GM12878 (cell line): Measurements from ENCODE around the gene STX7. TPM values are rescaled to one million over a fixed set of nuclear protein-coding genes. Genes with fewer than 3 reads are reported as not detected.

ENCODE experiments used
- ATAC-seq: fragments of 200-7000 bp; cut with Tn5 transposase; 3 replicates; pipeline ENCODE4 v1.9.1; 2020; ENCODE audit warnings: mild to moderate bottlenecking, moderate library complexity
- BruUV-seq: library from RNA; stranded (reverse); fragments of 400-500 nt; replicated peaks from 2 replicates; lab custom pipeline; 2021; lab: Mats Ljungman, UMichigan
- CTCF ChIA-PET: fragments of 300-600 bp; sonication (Branson Sonifier 250); formaldehyde crosslinking; extraction: SDS; loops from one replicate; lab custom pipeline; 2021; ENCODE audit warnings: inconsistent platforms; lab: Yijun Ruan, JAX
- POLR2A ChIA-PET: fragments of 350-600 bp; formaldehyde crosslinking; extraction: SDS; loops from one replicate; lab custom pipeline; 2021; ENCODE audit warnings: inconsistent platforms; lab: Charles Lee
- RAD21 ChIA-PET: fragments of 300-600 bp; sonication (Branson Sonifier 250); formaldehyde crosslinking; loops from one replicate; lab custom pipeline; 2023; ENCODE audit warnings: antibody characterized with exemption; ENCODE audit not compliant: unreplicated experiment; lab: Charles Lee
- SMC1A ChIA-PET: fragments of 300-600 bp; sonication (Branson Sonifier 250); formaldehyde crosslinking; loops from one replicate; lab custom pipeline; 2023; ENCODE audit not compliant: unreplicated experiment, uncharacterized antibody; lab: Charles Lee
- DNase-seq: peaks from one replicate; pipeline ENCODE4 v3.0.0-alpha.2; 2011; ENCODE audit warnings: low read depth, low spot score
- FAIRE-seq: peaks from 3 replicates; lab custom pipeline; 2011; peaks lifted over from hg19 to GRCh38; lab: Jason Lieb, UNC
- H2AFZ ChIP-seq: 2 replicates; pipeline ENCODE4 v1.6.0; 2011; ENCODE audit warnings: low read depth, low read length, control low read depth; ENCODE audit not compliant: control insufficient read depth
- H3K27ac ChIP-seq: 2 replicates; pipeline ENCODE4 v1.5.1; 2011; ENCODE audit warnings: control low read depth; ENCODE audit not compliant: control insufficient read depth, insufficient read depth
- H3K27me3 ChIP-seq, 2 experiments: replicated peaks in 1 of 2; 2 replicates each; pipeline versions ENCODE4 v1.6.0 to v1.6.1; 2011; ENCODE audit warnings: low read length in 1 of 2; ENCODE audit not compliant: control insufficient read depth in 2 of 2, insufficient read depth in 2 of 2
- H3K36me3 ChIP-seq, 2 experiments: 2 replicates each; pipeline ENCODE4 v1.5.1; 2011; ENCODE audit warnings: low read length in 1 of 2; ENCODE audit not compliant: control insufficient read depth in 2 of 2, insufficient read depth in 2 of 2
- H3K4me1 ChIP-seq: 2 replicates; pipeline ENCODE4 v1.6.1; 2011; ENCODE audit warnings: mild to moderate bottlenecking, low read length, moderate library complexity, mixed read lengths; ENCODE audit not compliant: control insufficient read depth, insufficient read depth
- H3K4me2 ChIP-seq: 2 replicates; pipeline ENCODE4 v1.6.0; 2011; ENCODE audit warnings: control low read depth; ENCODE audit not compliant: control insufficient read depth, insufficient read depth
- H3K4me3 ChIP-seq: fragments of 200-600 bp; sonication (generic); 2 replicates; pipeline ENCODE4 v1.5.1; 2016
- H3K79me2 ChIP-seq: 2 replicates; pipeline ENCODE4 v1.6.0; 2011; ENCODE audit warnings: low read length; ENCODE audit not compliant: control insufficient read depth, insufficient read depth
- H3K9ac ChIP-seq: 2 replicates; pipeline ENCODE4 v1.8.0; 2011; ENCODE audit warnings: low read length, control low read depth, mixed read lengths; ENCODE audit not compliant: control insufficient read depth, insufficient read depth
- H3K9me3 ChIP-seq: replicated peaks from 3 replicates; pipeline ENCODE4 v1.5.1; 2011; ENCODE audit warnings: mild to moderate bottlenecking, low read length; ENCODE audit not compliant: control insufficient read depth, insufficient read depth
- H4K20me1 ChIP-seq: 2 replicates; pipeline ENCODE4 v1.6.0; 2011; ENCODE audit not compliant: control insufficient read depth, insufficient read depth
- ATF7 ChIP-seq: fragments of 450-650 bp; IDR thresholded peaks from 2 replicates; pipeline ENCODE4 v1.6.1; 2016; ENCODE audit warnings: low read depth, mild to moderate bottlenecking
- CREB1 ChIP-seq: IDR thresholded peaks from 2 replicates; pipeline ENCODE4 v1.6.1; 2012; ENCODE audit warnings: low read depth, mild to moderate bottlenecking, inconsistent platforms
- ETV6 ChIP-seq, 2 experiments: fragments of 450-650 bp in 1 of 2; IDR thresholded peaks in 1 of 2; conservative IDR thresholded peaks in 1 of 2; 2 replicates each; pipeline ENCODE4 v1.6.1; 2014; ENCODE audit warnings: antibody characterized with exemption in 1 of 2, borderline replicate concordance in 1 of 2, low read depth in 1 of 2, mild to moderate bottlenecking in 1 of 2, moderate library complexity in 1 of 2
- FOS ChIP-seq: IDR thresholded peaks from 3 replicates; pipeline ENCODE4 v1.6.1; 2011; ENCODE audit warnings: borderline replicate concordance; ENCODE audit not compliant: insufficient read length; ENCODE audit errors: extremely low read depth
- HDAC6 ChIP-seq: fragments of 200-600 bp; sonication (generic); IDR thresholded peaks from one replicate; pipeline ENCODE4 v1.8.0; 2017; ENCODE audit warnings: antibody characterized with exemption; ENCODE audit not compliant: unreplicated experiment
- HDGF ChIP-seq: fragments of 450-650 bp; IDR thresholded peaks from 2 replicates; pipeline ENCODE4 v1.6.1; 2016; ENCODE audit warnings: antibody characterized with exemption
- KAT2A ChIP-seq: conservative IDR thresholded peaks from 2 replicates; pipeline ENCODE4 v1.6.1; 2011; ENCODE audit warnings: low read depth, low read length; ENCODE audit not compliant: control insufficient read depth
- NFYB ChIP-seq: IDR thresholded peaks from 2 replicates; pipeline ENCODE4 v1.6.1; 2011; ENCODE audit warnings: low read depth, mild to moderate bottlenecking, low read length, improper control_type of control experiment, moderate library complexity; ENCODE audit not compliant: insufficient read depth
- NR2F1 ChIP-seq: fragments of 450-650 bp; conservative IDR thresholded peaks from 2 replicates; pipeline ENCODE4 v1.6.1; 2017; ENCODE audit warnings: mild to moderate bottlenecking
- RBBP5 ChIP-seq: fragments of 200-600 bp; sonication (generic); conservative IDR thresholded peaks from 2 replicates; pipeline ENCODE4 v1.6.1; 2016
- RUNX3 ChIP-seq: IDR thresholded peaks from 2 replicates; pipeline ENCODE4 v1.6.1; 2012; ENCODE audit warnings: low read length, inconsistent platforms
- SMAD1 ChIP-seq: fragments of 450-650 bp; IDR thresholded peaks from 2 replicates; pipeline ENCODE4 v1.6.1; 2018; ENCODE audit warnings: mild to moderate bottlenecking, low read depth; ENCODE audit not compliant: partially characterized antibody
- WGBS: methylation state at CpG from one replicate; pipeline ENCODE4 v1.1.6; 2016; ENCODE audit warnings: low lambda C conversion rate; ENCODE audit not compliant: insufficient replicate concordance, insufficient coverage; ENCODE audit errors: missing lambda C conversion rate; 5-methylcytosine and 5-hydroxymethylcytosine counted together
- in situ Hi-C: fragments of 300-500 bp; cut with MboI; formaldehyde crosslinking; loops from 9 replicates; pipeline ENCODE4 v1.14.3; 2018; ENCODE audit warnings: mixed read lengths
- intact Hi-C: fragments of 100-400 bp; cut with micrococcal nuclease; formaldehyde crosslinking; loops from one replicate; pipeline ENCODE4 v1.14.2; 2022; ENCODE audit not compliant: unreplicated experiment
- polyA plus RNA-seq, 11 experiments: library from polyadenylated mRNA; depleted of rRNA in 4 of 11; unstranded in 6 of 11; stranded (reverse) in 5 of 11; fragments of >200 nt; fragmentation: Nextera tagmentation in 4 of 11; fragmentation: Illumina TruSeq in 1 of 11; extraction: Ambion mirVana in 4 of 11; extraction: Trizol in 1 of 11; gene quantifications; 1 replicate in 1 of 11; 2 replicates in 10 of 11; pipeline versions ENCODE4 v1.2.1 to v1.2.3, GENCODE V29; 2011 to 2016; ENCODE audit warnings: inconsistent platforms in 2 of 11, missing spikeins in 2 of 11, low read depth in 1 of 11
- total RNA-seq, 4 experiments: library from RNA; depleted of rRNA in 3 of 4; stranded (reverse); fragments of >200 nt in 3 of 4; fragmentation: Illumina TruSeq in 1 of 4; extraction: Trizol in 1 of 4; gene quantifications; 2 replicates each; pipeline versions ENCODE4 v1.2.1 to v1.2.3, GENCODE V29; 2013 to 2021
- TF ChIP-seq, protein P1 (sequence below): fragments of 450-650 bp; IDR thresholded peaks from 2 replicates; pipeline ENCODE4 v1.6.1; 2016; ENCODE audit warnings: mild to moderate bottlenecking, moderate library complexity, borderline replicate concordance

The STX7 gene
- total and polyA plus RNA-seq, 10 of the 15 experiments (the other 5 are each of a cell fraction or from before 2014, with no cell fraction given) = 26.5 to 75.5 (median 51.3) TPM

DNA sequence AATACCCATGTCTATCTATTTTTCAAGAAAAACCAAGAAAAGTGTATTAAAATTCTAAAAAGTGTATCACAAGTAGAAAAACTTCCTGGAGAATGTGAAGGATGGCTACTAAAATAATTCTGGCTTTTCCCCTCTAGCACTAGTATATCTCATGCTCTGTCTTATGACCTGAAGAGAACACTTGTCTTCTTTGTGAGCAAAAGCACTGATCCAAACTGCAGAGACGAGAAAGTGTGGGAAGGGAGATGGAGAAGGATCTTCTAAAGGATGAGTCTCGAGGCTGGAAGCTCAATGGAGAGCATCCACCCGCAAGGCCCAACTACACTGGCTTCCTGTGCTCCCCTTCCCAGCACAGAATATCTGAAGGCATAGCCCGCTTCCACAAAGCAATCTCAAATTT, 23.5 kb downstream of the STX7 start (continued):
- no peak for TF ChIP-seq HDGF
- no peak for TF ChIP-seq FOS
- no peak for TF ChIP-seq RUNX3
- no peak for TF ChIP-seq RBBP5
- TF ChIP-seq, all 136 proteins: peak for 0

DNA sequence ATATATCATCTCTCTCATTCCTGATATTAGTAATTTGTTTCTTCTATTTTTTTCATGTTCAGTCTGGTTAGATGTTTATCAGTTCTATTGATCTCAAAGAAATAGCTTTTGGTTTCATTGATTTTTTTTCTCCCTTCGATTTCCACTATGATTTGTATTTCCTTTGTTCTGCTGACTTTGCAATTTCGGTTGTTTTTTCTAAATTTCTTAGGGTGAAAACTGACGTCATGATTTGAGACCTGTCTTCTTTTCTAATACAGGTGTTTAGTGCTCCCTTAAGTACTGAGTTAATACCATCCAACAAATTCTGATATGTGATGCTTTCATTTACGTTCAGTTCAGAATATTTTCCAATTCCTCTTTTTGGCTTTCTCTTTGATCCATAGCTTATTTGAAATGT, 25.2 kb downstream of the STX7 start:
- Histone ChIP-seq H2AFZ (no peak overlapping the region), H3K27me3 (no peaks in the 10 kb centered on the region), H3K4me1 (peaks cover 39% of the 10 kb centered on the region), H3K79me2 (peaks cover 78% of the 10 kb centered on the region), H3K9me3 (peaks cover 3% of the 10 kb centered on the region; the same call in 2 of the 3 replicates), H4K20me1 (no peaks in the 10 kb centered on the region; the same call in 1 of the 2 replicates), H3K27ac (no peak overlapping the region)
- in situ Hi-C loops (loop anchor here (10.0 kb wide), 1 partner anchor 183 kb away; no protein-coding TSS in a partner anchor), intact Hi-C loops (loop anchor here (10.0 kb wide), 1 partner anchor 573 kb away; no protein-coding TSS in a partner anchor)
- 9% methylated on average over 4 of the region's 4 CpGs for WGBS
- TF ChIP-seq HDAC6 (no peak), CREB1 (no peak), ETV6 (conservative IDR thresholded peaks at IDR 0.05 in 1 of 2, IDR thresholded peaks at IDR 0.05 in 1 of 2; ENCODE audit: borderline replicate concordance in 1 of 2, low read depth in 1 of 2) (no peak), NR2F1 (no peak), KAT2A (no peak), ATF7 (peak; percentile 73), NFYB (no peak), SMAD1 (no peak)
- TF ChIP-seq, protein P1, sequence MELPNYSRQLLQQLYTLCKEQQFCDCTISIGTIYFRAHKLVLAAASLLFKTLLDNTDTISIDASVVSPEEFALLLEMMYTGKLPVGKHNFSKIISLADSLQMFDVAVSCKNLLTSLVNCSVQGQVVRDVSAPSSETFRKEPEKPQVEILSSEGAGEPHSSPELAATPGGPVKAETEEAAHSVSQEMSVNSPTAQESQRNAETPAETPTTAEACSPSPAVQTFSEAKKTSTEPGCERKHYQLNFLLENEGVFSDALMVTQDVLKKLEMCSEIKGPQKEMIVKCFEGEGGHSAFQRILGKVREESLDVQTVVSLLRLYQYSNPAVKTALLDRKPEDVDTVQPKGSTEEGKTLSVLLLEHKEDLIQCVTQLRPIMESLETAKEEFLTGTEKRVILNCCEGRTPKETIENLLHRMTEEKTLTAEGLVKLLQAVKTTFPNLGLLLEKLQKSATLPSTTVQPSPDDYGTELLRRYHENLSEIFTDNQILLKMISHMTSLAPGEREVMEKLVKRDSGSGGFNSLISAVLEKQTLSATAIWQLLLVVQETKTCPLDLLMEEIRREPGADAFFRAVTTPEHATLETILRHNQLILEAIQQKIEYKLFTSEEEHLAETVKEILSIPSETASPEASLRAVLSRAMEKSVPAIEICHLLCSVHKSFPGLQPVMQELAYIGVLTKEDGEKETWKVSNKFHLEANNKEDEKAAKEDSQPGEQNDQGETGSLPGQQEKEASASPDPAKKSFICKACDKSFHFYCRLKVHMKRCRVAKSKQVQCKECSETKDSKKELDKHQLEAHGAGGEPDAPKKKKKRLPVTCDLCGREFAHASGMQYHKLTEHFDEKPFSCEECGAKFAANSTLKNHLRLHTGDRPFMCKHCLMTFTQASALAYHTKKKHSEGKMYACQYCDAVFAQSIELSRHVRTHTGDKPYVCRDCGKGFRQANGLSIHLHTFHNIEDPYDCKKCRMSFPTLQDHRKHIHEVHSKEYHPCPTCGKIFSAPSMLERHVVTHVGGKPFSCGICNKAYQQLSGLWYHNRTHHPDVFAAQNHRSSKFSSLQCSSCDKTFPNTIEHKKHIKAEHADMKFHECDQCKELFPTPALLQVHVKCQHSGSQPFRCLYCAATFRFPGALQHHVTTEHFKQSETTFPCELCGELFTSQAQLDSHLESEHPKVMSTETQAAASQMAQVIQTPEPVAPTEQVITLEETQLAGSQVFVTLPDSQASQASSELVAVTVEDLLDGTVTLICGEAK = no peak
- TF ChIP-seq, all 136 proteins: peak for 1
- ATAC-seq (no peak), DNase-seq (no peak), FAIRE-seq (no peak)
- BruUV-seq = no TSS peak
- peaks cover 0 to 15% of the 10 kb centered on the region in 2 experiments; a peak in 2 of 4 replicates for H3K36me3 ChIP-seq
- no peak overlapping the region; the same call in 1 of the 2 replicates for H3K4me2 ChIP-seq
- POLR2A ChIA-PET = no interaction called here
- SMC1A ChIA-PET = interaction anchor here (1.5 to 8.8 kb wide), 5 partner anchors 9 to 208 kb away, joined by 4 to 121 read pairs (median 5); no protein-coding TSS in a partner anchor
- RAD21 ChIA-PET = interaction anchor here (0.8 to 9.7 kb wide), 4 partner anchors 25 to 209 kb away, joined by 3 to 77 read pairs (median 4); partner anchors contain the start of gene STX7
- 0 out of 2 replicates have a peak overlapping the region, but pooled peaks have one; percentile 6 for H3K4me3 ChIP-seq
- H3K9ac ChIP-seq = no peak overlapping the region
- CTCF ChIA-PET = interaction anchor here (0.6 to 11.0 kb wide), 7 partner anchors 11 to 208 kb away, joined by 3 to 263 read pairs (median 4); no protein-coding TSS in a partner anchor
